HG03439 (cell line): Measurements from ENCODE around the gene CCDC183.

Experiments
- ATAC-seq: cut with Tn5 transposase; IDR thresholded peaks from one replicate; pipeline ENCODE4 v1.9.1; 2021; ENCODE audit warnings: mild to moderate bottlenecking, moderate library complexity; ENCODE audit not compliant: unreplicated experiment

The CCDC183 gene

GRCh38 chr9:136847826-136848392 lies 51.8 kb downstream of the CCDC183 start:
- ATAC-seq, result peak; percentile 35

GRCh38 chr9:136848393-136849037 lies 52.4 kb downstream of the CCDC183 start:
- ATAC-seq, result no peak

GRCh38 chr9:136849038-136849959 lies 53.2 kb downstream of the CCDC183 start, which contains the start of gene PHPT1:
Gene PHPT1, plus strand, starts transcription at chr9:136849409. Its CDS starts 22 bp downstream, at chr9:136849431.
- ATAC-seq, result peak; percentile 70

- ATAC-seq, result no peak
Measured at GRCh38 chr9:136849960-136850865, 54.1 kb downstream of the CCDC183 start.

- no peak for ATAC-seq
Measured at GRCh38 chr9:136850866-136851775, 55.0 kb downstream of the CCDC183 start.

GRCh38 chr9:136851941-136852663 lies 56.0 kb downstream of the CCDC183 start, which contains the start of gene MAMDC4:
Gene MAMDC4, plus strand, starts transcription at chr9:136852346. Its CDS starts 71 bp downstream, at chr9:136852417.
- no peak for ATAC-seq

GRCh38 chr9:136852664-136853595 lies 56.8 kb downstream of the CCDC183 start:
- ATAC-seq, result no peak

GRCh38 chr9:136853596-136854112 lies 57.5 kb downstream of the CCDC183 start:
- ATAC-seq, result no peak

GRCh38 chr9:136854113-136854841 lies 58.1 kb downstream of the CCDC183 start:
- ATAC-seq, result no peak

GRCh38 chr9:136854842-136855460 lies 58.8 kb downstream of the CCDC183 start:
- ATAC-seq, result no peak

- no peak for ATAC-seq
Measured at GRCh38 chr9:136855461-136856078, 59.4 kb downstream of the CCDC183 start.

- no peak for ATAC-seq
Measured at GRCh38 chr9:136856079-136856476, 59.9 kb downstream of the CCDC183 start.

GRCh38 chr9:136856541-136857141 lies 60.5 kb downstream of the CCDC183 start:
- ATAC-seq, result no peak

GRCh38 chr9:136857166-136857565 lies 61.0 kb downstream of the CCDC183 start:
- ATAC-seq, result no peak
